ENCODE measurements around the gene DNM3. TPM values are rescaled to one million over a fixed set of nuclear protein-coding genes. Genes with fewer than 3 reads are reported as not detected.

DNM3 gene
- total and polyA plus RNA-seq, 2 of the 8 experiments (the other 6 are each of a cell fraction or from before 2014, with no cell fraction given), result 2.0 to 8.5 TPM

- no peaks in the 10 kb centered on the region for H3K9me3 ChIP-seq (ENCODE audit: insufficient read depth in 2 of 2, low read depth in 1 of 2, low read length in 1 of 2)
- no peaks in the 10 kb centered on the region for H3K4me1 ChIP-seq (replicated peaks in 1 of 4; ENCODE audit: control insufficient read depth in 3 of 4, insufficient read depth in 4 of 4, low read length in 3 of 4)
- H3K56ac ChIP-seq (replicated peaks; ENCODE audit: insufficient read length, low read depth, low read length), result no peak overlapping the region
- POLR2A ChIA-PET (ENCODE audit: partially characterized antibody), result no interaction called here
- H2AK5ac ChIP-seq (ENCODE audit: low read depth, low read length), result no peak overlapping the region
- no peak overlapping the region for H2BK120ac ChIP-seq (replicated peaks; ENCODE audit: low read depth, low read length)
- H2BK5ac ChIP-seq (ENCODE audit: low read depth, low read length), result no peak overlapping the region
- no peaks in the 10 kb centered on the region for H3K23me2 ChIP-seq (ENCODE audit: low read depth, low read length)
- H4K5ac ChIP-seq (ENCODE audit: insufficient read length, low read depth, low read length), result no peak overlapping the region
- H3K4ac ChIP-seq (replicated peaks; ENCODE audit: insufficient read length, low read depth, low read length), result no peak overlapping the region
- no peaks in the 10 kb centered on the region for H3K79me1 ChIP-seq (ENCODE audit: low read depth, low read length)
- no peaks in the 10 kb centered on the region for H3K36me3 ChIP-seq (ENCODE audit: control insufficient read depth in 2 of 4, insufficient read depth in 4 of 4, low read length in 3 of 4)
- CTCF ChIA-PET (ENCODE audit: partially characterized antibody), result no interaction called here
- no peak overlapping the region for H3K27ac ChIP-seq (ENCODE audit: low read depth, low read length)
- DNase-seq (ENCODE audit: low read depth in 1 of 2, low spot score in 2 of 2) (no peak), FAIRE-seq (no peak)
- no peak overlapping the region for H3K4me2 ChIP-seq (ENCODE audit: insufficient read depth in 1 of 2, low read depth in 2 of 2, low read length in 2 of 2)
- H2AFZ ChIP-seq (ENCODE audit: low read length), result no peak overlapping the region
- no peaks in the 10 kb centered on the region for H3K79me2 ChIP-seq (ENCODE audit: control insufficient read depth in 1 of 2, insufficient read depth in 2 of 2, low read length in 2 of 2)
- H3K9ac ChIP-seq (replicated peaks in 1 of 4; ENCODE audit: extremely low read depth in 1 of 4, low read depth in 3 of 4, low read length in 3 of 4), result no peak overlapping the region
- WGBS, 2 experiments (ENCODE audit: extremely low coverage in 1 of 2, insufficient coverage in 1 of 2, insufficient read length in 1 of 2, insufficient replicate concordance in 2 of 2, low coverage in 1 of 2, low lambda C conversion rate in 2 of 2, missing lambda C conversion rate in 1 of 2), result 91% methylated on average over 3 of the region's 3 CpGs; no CpG with 5 or more reads in 1 of the 2 experiments
- H3K27me3 ChIP-seq (replicated peaks in 1 of 4; ENCODE audit: control insufficient read depth in 3 of 4, extremely low read depth in 1 of 4, insufficient read depth in 3 of 4, low read length in 3 of 4), result no peaks in the 10 kb centered on the region
- H3K14ac ChIP-seq (ENCODE audit: insufficient read length), result no peak overlapping the region
- no peak overlapping the region for H4K8ac ChIP-seq (ENCODE audit: extremely low read depth, insufficient read depth, low read length)
- no peak overlapping the region for H2BK15ac ChIP-seq (ENCODE audit: low read length)
- H4K20me1 ChIP-seq (replicated peaks in 1 of 2; ENCODE audit: control insufficient read depth in 1 of 2, insufficient read depth in 2 of 2, low read length in 2 of 2), result no peaks in the 10 kb centered on the region
- no peak overlapping the region for H2BK20ac ChIP-seq (ENCODE audit: low read length)
- no peak overlapping the region for H2BK12ac ChIP-seq (ENCODE audit: low read depth, low read length)
- H3K23ac ChIP-seq (ENCODE audit: insufficient read length), result no peak overlapping the region
- no peak overlapping the region for H3K18ac ChIP-seq (ENCODE audit: extremely low read depth, low read length)
- no peak overlapping the region for H4K91ac ChIP-seq (replicated peaks; ENCODE audit: insufficient read length, low read length)
- H3K4me3 ChIP-seq (ENCODE audit: extremely low read depth in 1 of 4, insufficient read depth in 2 of 4, low read depth in 3 of 4, low read length in 4 of 4), result no peak overlapping the region
- no peak for TF ChIP-seq RXRA (IDR thresholded peaks at IDR 0.05; ENCODE audit: insufficient read depth, low read depth, low read length)
- no peak for TF ChIP-seq CHD2 (IDR thresholded peaks at IDR 0.05; ENCODE audit: low read length)
- TF ChIP-seq CHD1 (IDR thresholded peaks at IDR 0.05; ENCODE audit: low read depth, low read length), result no peak
- TF ChIP-seq POU5F1 (IDR thresholded peaks at IDR 0.05; ENCODE audit: low read depth, low read length), result no peak
- no peak for TF ChIP-seq SIX5 (IDR thresholded peaks at IDR 0.05; ENCODE audit: low read depth, low read length)
- no peak for TF ChIP-seq KDM4A (IDR thresholded peaks at IDR 0.05; ENCODE audit: low read depth, low read length, severe bottlenecking)
These were observed 244.0 kb downstream of the DNM3 start for GRCh38 chr1:172085317-172085716.

All from H1 (cell line).